GM23338 (cell line): Measurements from ENCODE around the gene SOCS2. TPM values are rescaled to one million over a fixed set of nuclear protein-coding genes. Genes with fewer than 3 reads are reported as not detected.

Experiments
- ATAC-seq: fragments of 200-7000 bp; cut with Tn5 transposase; 3 replicates; pipeline ENCODE4 v1.9.1; 2020
- DNase-seq: peaks from one replicate; pipeline ENCODE4 v3.0.0-alpha.2; 2015; ENCODE audit warnings: low spot score
- H2AFZ ChIP-seq: fragments of 200-600 bp; sonication (generic); 2 replicates; pipeline ENCODE4 v1.8.0; 2016; ENCODE audit warnings: antibody characterized with exemption, mild to moderate bottlenecking, moderate library complexity
- H3F3A ChIP-seq: fragments of 200-600 bp; sonication (generic); replicated peaks from 2 replicates; pipeline ENCODE4 v1.8.0; 2017; ENCODE audit warnings: antibody characterized with exemption, mixed run types, low read depth
- H3K27ac ChIP-seq: fragments of 200-600 bp; sonication (generic); 2 replicates; pipeline ENCODE4 v1.6.1; 2016; ENCODE audit warnings: low read depth
- H3K27me3 ChIP-seq: fragments of 200-600 bp; sonication (generic); 2 replicates; pipeline ENCODE4 v1.8.0; 2016; ENCODE audit warnings: mild to moderate bottlenecking, mixed run types, moderate library complexity; ENCODE audit not compliant: insufficient read depth
- H3K36me3 ChIP-seq: fragments of 200-600 bp; sonication (generic); 2 replicates; pipeline ENCODE4 v1.8.0; 2016; ENCODE audit warnings: mild to moderate bottlenecking; ENCODE audit not compliant: insufficient read depth
- H3K4me1 ChIP-seq: fragments of 200-600 bp; sonication (generic); 2 replicates; pipeline ENCODE4 v1.8.0; 2016; ENCODE audit warnings: mild to moderate bottlenecking, moderate library complexity; ENCODE audit not compliant: insufficient read depth
- H3K4me2 ChIP-seq: fragments of 200-600 bp; sonication (generic); 2 replicates; pipeline ENCODE4 v1.7.1; 2017; ENCODE audit warnings: mixed run types
- H3K4me3 ChIP-seq: fragments of 200-600 bp; sonication (generic); 2 replicates; pipeline ENCODE4 v1.6.1; 2016; ENCODE audit warnings: mixed run types
- H3K79me2 ChIP-seq: fragments of 200-600 bp; sonication (generic); replicated peaks from 2 replicates; pipeline ENCODE4 v1.8.0; 2017; ENCODE audit warnings: mild to moderate bottlenecking; ENCODE audit not compliant: insufficient read depth
- H3K9me2 ChIP-seq: fragments of 200-600 bp; sonication (generic); 2 replicates; pipeline ENCODE4 v1.8.0; 2017; ENCODE audit not compliant: insufficient read depth
- H4K20me1 ChIP-seq: fragments of 200-600 bp; sonication (generic); replicated peaks from 2 replicates; pipeline ENCODE4 v1.8.0; 2017; ENCODE audit warnings: mild to moderate bottlenecking; ENCODE audit not compliant: insufficient read depth
- H3K27ac Mint-ChIP-seq: 2 replicates; pipeline ENCODE4 v1.8.0; 2020; ENCODE audit warnings: inconsistent platforms, mild to moderate bottlenecking, moderate library complexity, mixed read lengths
- H3K27me3 Mint-ChIP-seq: 3 replicates; pipeline ENCODE4 v1.8.0; 2022; ENCODE audit warnings: low read depth, mild to moderate bottlenecking, moderate library complexity, mixed read lengths, inconsistent platforms; ENCODE audit not compliant: insufficient read depth, poor library complexity
- H3K36me3 Mint-ChIP-seq: 3 replicates; pipeline ENCODE4 v1.8.0; 2021; ENCODE audit warnings: low read depth, mild to moderate bottlenecking, inconsistent platforms, moderate library complexity, mixed read lengths
- H3K4me1 Mint-ChIP-seq: 3 replicates; pipeline ENCODE4 v1.8.0; 2020; ENCODE audit warnings: mild to moderate bottlenecking, inconsistent platforms, mixed read lengths
- H3K4me3 Mint-ChIP-seq: 3 replicates; pipeline ENCODE4 v1.8.0; 2021; ENCODE audit warnings: moderate library complexity, mild to moderate bottlenecking, inconsistent platforms, mixed read lengths
- H3K9me3 Mint-ChIP-seq: 3 replicates; pipeline ENCODE4 v1.8.0; 2020; ENCODE audit warnings: moderate library complexity, mild to moderate bottlenecking, inconsistent platforms, mixed read lengths
- CREB1 ChIP-seq: fragments of 250-450 bp; sonication (Bioruptor Pico); IDR thresholded peaks from 2 replicates; pipeline ENCODE4 v1.5.0; 2020; ENCODE audit warnings: low read depth, mild to moderate bottlenecking, moderate library complexity
- ETS1 ChIP-seq: IDR thresholded peaks from 2 replicates; pipeline ENCODE4 v1.6.1; 2016; ENCODE audit warnings: antibody characterized with exemption
- EZH2 ChIP-seq: fragments of 200-600 bp; sonication (generic); IDR thresholded peaks from one replicate; pipeline ENCODE4 v1.8.0; 2017; ENCODE audit warnings: antibody characterized with exemption, mild to moderate bottlenecking, low read depth; ENCODE audit not compliant: unreplicated experiment
- EZH2phosphoT487 ChIP-seq: fragments of 200-600 bp; sonication (generic); IDR thresholded peaks from one replicate; pipeline ENCODE4 v1.8.1; 2018; ENCODE audit warnings: antibody characterized with exemption; ENCODE audit not compliant: unreplicated experiment
- JUNB ChIP-seq: IDR thresholded peaks from one replicate; pipeline ENCODE4 v1.6.1; 2016; ENCODE audit warnings: antibody characterized with exemption; ENCODE audit not compliant: unreplicated experiment
- NANOG ChIP-seq: IDR thresholded peaks from 2 replicates; pipeline ENCODE4 v1.6.1; 2016; ENCODE audit warnings: antibody characterized with exemption, borderline replicate concordance
- POLR2AphosphoS5 ChIP-seq: IDR thresholded peaks from 2 replicates; pipeline ENCODE4 v1.6.1; 2016; ENCODE audit warnings: antibody characterized with exemption, low read depth
- REST ChIP-seq: IDR thresholded peaks from one replicate; pipeline ENCODE4 v1.6.1; 2018; ENCODE audit warnings: antibody characterized with exemption; ENCODE audit not compliant: unreplicated experiment
- STAT1 ChIP-seq: IDR thresholded peaks from one replicate; pipeline ENCODE4 v1.6.1; 2016; ENCODE audit warnings: antibody characterized with exemption; ENCODE audit not compliant: unreplicated experiment
- ZNF114 ChIP-seq: fragments of 250-450 bp; sonication (Bioruptor Pico); IDR thresholded peaks from 2 replicates; pipeline ENCODE4 v1.5.0; 2020; ENCODE audit warnings: mild to moderate bottlenecking, moderate library complexity
- ZNF331 ChIP-seq: fragments of 250-450 bp; sonication (Bioruptor Pico); IDR thresholded peaks from 2 replicates; pipeline ENCODE4 v1.5.0; 2020; ENCODE audit warnings: low read depth, mild to moderate bottlenecking, moderate library complexity
- ZNF462 ChIP-seq: fragments of 250-450 bp; sonication (Bioruptor Pico); IDR thresholded peaks from 2 replicates; pipeline ENCODE4 v1.5.0; 2020; ENCODE audit warnings: mild to moderate bottlenecking, moderate library complexity
- polyA plus RNA-seq: library from polyadenylated mRNA; unstranded; fragments of >200 nt; fragmentation: Nextera tagmentation; extraction: Ambion mirVana; gene quantifications from 2 replicates; pipeline ENCODE4 v1.2.1, GENCODE V29; 2016
- total RNA-seq: library from RNA; depleted of rRNA; stranded (reverse); fragments of >200 nt; shearing (Covaris generic); gene quantifications from 2 replicates; pipeline ENCODE4 v1.2.3, GENCODE V29; 2014
- TF ChIP-seq, protein P1 (sequence below), 2 experiments: fragments of 200-600 bp in 1 of 2; sonication (generic) in 1 of 2; conservative IDR thresholded peaks; 2 replicates each; pipeline versions ENCODE4 v1.5.1 to v1.6.1; 2016 to 2017; ENCODE audit warnings: antibody characterized with exemption in 2 of 2, low read depth in 2 of 2, mild to moderate bottlenecking in 2 of 2, moderate library complexity in 1 of 2

Gene SOCS2
- total and polyA plus RNA-seq, 2 experiments from 2014 or later = 15.5 to 32.4 TPM

DNA sequence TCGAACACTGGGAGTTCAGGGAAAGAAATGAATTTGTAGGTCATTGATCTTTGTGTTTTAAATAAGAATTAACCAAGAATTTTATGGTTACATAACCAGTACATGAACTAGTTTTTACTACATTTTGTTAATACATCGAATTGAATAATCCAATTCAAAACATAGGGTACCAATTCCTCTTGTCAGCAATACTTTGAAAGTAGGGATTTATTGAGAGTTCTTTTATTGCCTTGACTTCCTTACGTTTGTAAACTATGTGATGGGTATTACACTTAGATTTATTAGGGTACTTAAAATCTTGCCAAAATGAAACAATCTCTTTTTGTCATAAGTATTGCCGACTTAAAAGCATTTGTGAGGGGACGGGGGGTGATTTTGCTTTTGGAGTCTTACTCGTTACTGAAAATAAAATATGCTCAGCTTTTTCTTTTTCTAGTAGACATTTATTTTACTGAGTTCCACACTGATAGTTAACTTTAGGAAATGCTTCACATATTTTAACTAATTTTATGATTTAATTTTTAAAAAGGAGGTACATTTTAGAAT lies 22.4 kb downstream of the SOCS2 start:
- no peaks in the 10 kb centered on the region for H4K20me1 ChIP-seq
- Mint-ChIP-seq H3K4me1 (peaks cover 43% of the 10 kb centered on the region), H3K9me3 (no peaks in the 10 kb centered on the region), H3K4me3 (no peak overlapping the region), H3K27ac (no peak overlapping the region), H3K36me3 (no peaks in the 10 kb centered on the region), H3K27me3 (peaks cover 4% of the 10 kb centered on the region)
- H3K9me2 ChIP-seq = no peaks in the 10 kb centered on the region
- H3K36me3 ChIP-seq = no peaks in the 10 kb centered on the region
- DNase-seq (no peak), ATAC-seq (no peak)
- no peaks in the 10 kb centered on the region for H3F3A ChIP-seq
- H3K79me2 ChIP-seq = no peaks in the 10 kb centered on the region
- H3K27ac ChIP-seq = no peak overlapping the region
- TF ChIP-seq CREB1 = no peak
- no peak for TF ChIP-seq NANOG
- no peak for TF ChIP-seq ZNF331
- TF ChIP-seq STAT1 = no peak
- no peak for TF ChIP-seq ETS1
- no peak for TF ChIP-seq POLR2AphosphoS5
- no peak for TF ChIP-seq JUNB
- TF ChIP-seq, protein P1, sequence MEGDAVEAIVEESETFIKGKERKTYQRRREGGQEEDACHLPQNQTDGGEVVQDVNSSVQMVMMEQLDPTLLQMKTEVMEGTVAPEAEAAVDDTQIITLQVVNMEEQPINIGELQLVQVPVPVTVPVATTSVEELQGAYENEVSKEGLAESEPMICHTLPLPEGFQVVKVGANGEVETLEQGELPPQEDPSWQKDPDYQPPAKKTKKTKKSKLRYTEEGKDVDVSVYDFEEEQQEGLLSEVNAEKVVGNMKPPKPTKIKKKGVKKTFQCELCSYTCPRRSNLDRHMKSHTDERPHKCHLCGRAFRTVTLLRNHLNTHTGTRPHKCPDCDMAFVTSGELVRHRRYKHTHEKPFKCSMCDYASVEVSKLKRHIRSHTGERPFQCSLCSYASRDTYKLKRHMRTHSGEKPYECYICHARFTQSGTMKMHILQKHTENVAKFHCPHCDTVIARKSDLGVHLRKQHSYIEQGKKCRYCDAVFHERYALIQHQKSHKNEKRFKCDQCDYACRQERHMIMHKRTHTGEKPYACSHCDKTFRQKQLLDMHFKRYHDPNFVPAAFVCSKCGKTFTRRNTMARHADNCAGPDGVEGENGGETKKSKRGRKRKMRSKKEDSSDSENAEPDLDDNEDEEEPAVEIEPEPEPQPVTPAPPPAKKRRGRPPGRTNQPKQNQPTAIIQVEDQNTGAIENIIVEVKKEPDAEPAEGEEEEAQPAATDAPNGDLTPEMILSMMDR (conservative IDR thresholded peaks at IDR 0.05; ENCODE audit: low read depth in 2 of 2) = no peak
- TF ChIP-seq EZH2phosphoT487 = no peak
- no peak for TF ChIP-seq REST
- no peak for TF ChIP-seq ZNF462 (CRISPR knock-in tag)
- no peak for TF ChIP-seq ZNF114 (CRISPR knock-in tag)
- no peak for TF ChIP-seq EZH2
- H3K4me1 ChIP-seq = peaks cover 35% of the 10 kb centered on the region
- H2AFZ ChIP-seq = no peak overlapping the region
- no peak overlapping the region for H3K4me2 ChIP-seq
- H3K4me3 ChIP-seq = no peak overlapping the region
- peaks cover 12% of the 10 kb centered on the region for H3K27me3 ChIP-seq
